AG08395 (cell line): ENCODE data around the gene HPCAL1.
A peak's percentile ranks its signal among the peaks of the same experiment; 100 is the strongest.
"Not testable (repeated sequence)": the region's sequence is repeated elsewhere in the genome, so short reads cannot be mapped to it uniquely, and the experiment has no call there.

Source experiments
- DNase-seq: peaks from one replicate; pipeline ENCODE4 v3.0.0; 2012; ENCODE audit warnings: mixed read lengths, low spot score

Gene HPCAL1

GRCh38 chr2:10442469-10443126, 139.9 kb downstream of the HPCAL1 start:
- DNase-seq, result not testable (repeated sequence)

DNA sequence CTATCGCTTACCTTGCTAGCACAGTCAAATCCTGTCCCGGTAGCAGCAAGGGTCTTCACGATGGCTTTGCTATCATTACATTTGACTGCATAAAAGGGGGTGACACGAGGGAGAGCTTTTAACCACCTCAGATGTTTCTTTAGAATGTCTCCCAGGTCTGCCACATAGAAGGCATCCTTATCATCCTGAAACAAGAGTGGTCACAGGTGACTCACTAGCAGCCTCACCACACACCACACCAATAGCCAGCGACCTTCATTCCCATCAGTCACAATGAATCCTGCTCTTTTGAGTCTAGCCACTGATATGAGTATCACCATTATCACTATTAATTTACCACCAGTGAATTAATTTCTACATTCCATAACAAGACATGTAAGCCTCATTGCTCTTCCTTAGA, 141.8 kb downstream of the HPCAL1 start:
- no peak for DNase-seq

DNA sequence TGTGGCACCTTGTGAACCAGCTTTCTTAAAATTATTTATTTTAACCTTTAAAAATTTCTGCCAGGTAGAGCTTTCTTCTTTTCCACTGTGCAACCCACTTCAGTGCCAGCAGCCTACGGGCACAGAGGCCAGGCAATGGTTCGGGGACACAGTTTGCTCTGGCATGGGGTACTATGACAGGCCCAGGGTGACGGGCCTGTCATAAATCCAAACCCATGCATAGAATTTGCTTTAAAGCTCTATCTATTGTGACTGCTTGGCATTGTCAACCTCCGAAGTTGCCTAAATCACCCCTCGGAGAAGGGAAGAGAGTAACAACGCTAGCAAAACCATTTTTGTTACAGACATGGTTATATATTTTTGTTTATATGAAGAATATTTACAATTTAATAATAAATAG, 143.9 kb downstream of the HPCAL1 start:
- no peak for DNase-seq

GRCh38 chr2:10447300-10447894, 144.7 kb downstream of the HPCAL1 start:
- DNase-seq, result no peak

DNA sequence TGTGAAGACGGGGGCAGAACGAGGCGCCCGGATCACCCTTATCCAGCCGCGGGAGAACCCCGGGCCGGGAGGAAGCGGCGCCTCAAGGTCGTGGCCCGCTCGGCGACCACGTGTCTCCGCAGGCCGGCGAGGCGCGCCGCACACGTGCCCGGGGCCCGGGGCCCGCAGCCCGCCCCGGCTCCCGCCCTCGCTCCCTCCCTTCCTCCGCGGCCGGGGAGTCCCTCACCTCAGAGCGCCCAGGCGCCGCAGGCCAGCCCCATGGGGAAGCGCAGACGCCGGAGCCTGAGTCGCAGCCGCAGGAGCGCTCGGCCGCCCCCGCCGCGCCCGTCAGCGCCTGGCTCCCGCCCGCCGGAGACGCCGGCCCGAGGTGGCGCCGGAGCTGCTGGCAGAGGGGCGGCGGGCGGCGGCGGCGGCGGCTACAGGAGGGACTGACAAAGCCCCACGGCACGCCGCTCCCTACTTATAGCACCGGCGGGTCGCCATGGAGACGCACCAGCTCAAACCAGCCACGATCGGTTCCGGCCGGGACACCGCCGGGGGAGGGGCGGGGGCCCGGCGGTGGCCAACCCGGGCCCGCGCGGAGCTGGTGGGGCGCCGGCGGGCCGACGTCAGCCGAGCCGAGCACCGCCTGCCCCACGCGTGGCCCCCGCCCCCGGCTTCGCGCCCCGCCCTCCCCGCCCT, 145.3 kb downstream of the HPCAL1 start, which contains the start of gene ODC1:
Gene ODC1 (minus strand): TSS at position 433 of the 681 bp plus-strand sequence. CDS start 3,295 bp downstream, outside the sequence.
- peak; percentile 98 for DNase-seq

- peak; percentile 19 for DNase-seq
These were observed 146.1 kb downstream of the HPCAL1 start for GRCh38 chr2:10448576-10449485.

DNA sequence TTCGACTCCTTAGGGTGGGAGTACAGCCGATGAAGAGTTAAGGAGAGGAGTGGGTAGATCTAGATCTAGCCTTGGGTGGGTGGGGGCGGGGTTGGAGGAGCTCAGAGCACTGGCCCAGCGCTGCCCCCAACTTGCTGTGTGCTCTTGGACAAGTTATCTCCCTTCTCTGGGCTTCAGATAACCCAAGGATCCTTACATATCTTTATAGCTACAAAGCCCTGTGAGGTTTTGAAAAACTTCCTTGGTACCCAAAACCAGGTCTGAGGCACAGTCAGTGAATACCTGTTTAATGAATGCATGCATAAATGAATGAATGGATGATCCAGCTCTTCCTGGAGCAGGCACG, 146.8 kb downstream of the HPCAL1 start:
- DNase-seq, result no peak

GRCh38 chr2:10449838-10450691, 147.4 kb downstream of the HPCAL1 start:
- DNase-seq, result no peak

DNA sequence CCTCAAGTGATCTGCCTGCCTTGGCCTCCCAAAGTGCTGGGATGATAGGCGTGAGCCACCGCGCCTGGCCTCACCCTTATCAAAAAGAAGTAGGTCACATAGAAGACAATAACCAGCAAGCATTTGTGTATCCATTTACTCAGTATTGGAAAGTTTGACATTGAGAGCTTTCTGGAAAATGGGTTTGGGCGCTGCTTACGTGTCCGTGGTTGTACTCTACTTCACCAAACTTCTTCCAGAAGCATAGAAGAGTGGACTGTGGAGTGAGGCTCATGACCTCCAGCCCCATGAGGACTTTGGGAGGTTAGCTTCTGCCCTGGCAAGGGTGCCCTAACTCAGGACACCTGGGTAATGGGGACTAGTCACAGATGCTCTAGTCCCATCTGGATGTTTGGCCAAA, 149.1 kb downstream of the HPCAL1 start:
- DNase-seq, result no peak

DNA sequence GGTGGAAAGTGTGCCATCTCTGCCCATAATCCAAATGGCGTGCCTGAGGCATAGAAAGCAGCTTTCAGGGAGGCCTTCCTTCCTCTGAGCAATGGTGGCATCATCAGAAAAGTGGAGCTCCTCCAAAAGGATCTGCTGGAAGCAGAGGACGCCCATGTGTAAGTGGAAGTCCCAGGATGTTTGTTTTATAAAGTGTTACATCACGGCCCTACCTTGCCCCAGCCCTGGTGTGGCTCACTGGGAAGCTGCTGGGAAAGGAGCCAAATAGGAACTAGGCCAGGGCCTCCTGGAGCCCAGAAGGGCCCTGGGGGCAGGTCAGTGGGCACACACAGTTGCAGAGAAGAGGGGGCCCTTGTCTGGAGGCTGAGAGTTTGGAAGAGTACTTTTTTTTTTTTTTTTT, 149.6 kb downstream of the HPCAL1 start:
- DNase-seq, result peak; percentile 71

- no peak for DNase-seq
These were observed 150.5 kb downstream of the HPCAL1 start for GRCh38 chr2:10452956-10453904.

- no peak for DNase-seq
These were observed 151.2 kb downstream of the HPCAL1 start for GRCh38 chr2:10453905-10454298.

GRCh38 chr2:10454505-10454904, 151.8 kb downstream of the HPCAL1 start:
- no peak for DNase-seq

DNA sequence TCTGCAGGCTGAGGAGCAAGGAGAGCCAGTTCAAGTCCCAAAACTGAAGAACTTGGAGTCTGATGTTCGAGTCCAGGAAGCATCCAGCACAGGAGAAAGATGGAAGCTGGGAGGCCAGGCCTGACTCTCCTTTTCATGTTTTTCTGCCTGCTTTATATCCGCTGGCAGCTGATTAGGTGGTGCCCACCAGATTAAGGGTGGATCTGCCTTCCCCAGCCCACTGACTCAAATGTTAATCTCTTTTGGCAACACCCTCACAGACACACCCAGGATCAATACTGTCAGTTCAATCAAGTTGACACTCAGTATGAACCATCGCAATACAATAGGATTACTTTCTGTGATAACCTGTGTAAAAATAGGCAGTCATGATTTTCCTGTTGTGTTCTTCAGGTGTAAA, 154.5 kb downstream of the HPCAL1 start:
- DNase-seq, result not testable (repeated sequence)

GRCh38 chr2:10457846-10458598, 155.3 kb downstream of the HPCAL1 start:
- DNase-seq, result peak; percentile 49

DNA sequence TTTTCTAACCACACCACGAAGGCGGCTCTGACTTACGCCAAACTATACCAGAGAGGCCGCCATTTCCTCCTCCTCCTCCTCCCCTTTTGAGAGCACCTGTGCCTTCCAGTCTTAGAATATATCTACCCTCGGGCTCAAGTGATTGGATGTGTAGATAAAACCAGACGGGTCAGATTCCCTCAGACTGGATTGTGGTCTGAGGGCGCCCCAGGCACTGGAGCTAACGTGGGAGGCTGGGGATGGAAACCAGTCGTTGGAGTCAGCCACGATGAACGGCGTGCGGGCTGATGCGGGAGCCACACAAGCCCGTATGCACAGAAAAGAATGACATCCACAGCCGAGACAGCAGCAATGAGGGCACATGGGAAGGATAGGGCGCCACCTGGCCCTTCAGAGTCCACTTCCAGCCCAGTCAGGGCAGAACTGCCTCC, 157.7 kb downstream of the HPCAL1 start:
- DNase-seq, result no peak

- no peak for DNase-seq
These were observed 159.7 kb downstream of the HPCAL1 start for GRCh38 chr2:10462178-10463083.

- DNase-seq, result no peak
These were observed 163.2 kb downstream of the HPCAL1 start for GRCh38 chr2:10465910-10466309.
